ENCODE measurements around the gene COQ8B.

COQ8B gene

DNA sequence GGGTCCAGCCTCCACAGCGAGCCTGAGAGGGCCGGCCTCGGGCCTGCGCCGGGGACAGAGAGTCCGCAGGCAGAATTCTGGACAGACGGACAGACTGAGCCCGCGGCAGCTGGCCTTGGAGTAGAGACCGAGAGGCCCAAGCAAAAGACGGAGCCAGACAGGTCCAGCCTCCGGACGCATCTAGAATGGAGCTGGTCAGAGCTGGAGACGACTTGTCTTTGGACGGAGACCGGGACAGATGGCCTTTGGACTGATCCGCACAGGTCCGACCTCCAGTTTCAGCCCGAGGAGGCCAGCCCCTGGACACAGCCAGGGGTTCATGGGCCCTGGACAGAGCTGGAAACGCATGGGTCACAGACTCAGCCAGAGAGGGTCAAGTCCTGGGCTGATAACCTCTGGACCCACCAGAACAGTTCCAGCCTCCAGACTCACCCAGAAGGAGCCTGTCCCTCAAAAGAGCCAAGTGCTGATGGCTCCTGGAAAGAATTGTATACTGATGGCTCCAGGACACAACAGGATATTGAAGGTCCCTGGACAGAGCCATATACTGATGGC is 716 bp upstream of the COQ8B start:
- DNase-seq = no peak

DNA sequence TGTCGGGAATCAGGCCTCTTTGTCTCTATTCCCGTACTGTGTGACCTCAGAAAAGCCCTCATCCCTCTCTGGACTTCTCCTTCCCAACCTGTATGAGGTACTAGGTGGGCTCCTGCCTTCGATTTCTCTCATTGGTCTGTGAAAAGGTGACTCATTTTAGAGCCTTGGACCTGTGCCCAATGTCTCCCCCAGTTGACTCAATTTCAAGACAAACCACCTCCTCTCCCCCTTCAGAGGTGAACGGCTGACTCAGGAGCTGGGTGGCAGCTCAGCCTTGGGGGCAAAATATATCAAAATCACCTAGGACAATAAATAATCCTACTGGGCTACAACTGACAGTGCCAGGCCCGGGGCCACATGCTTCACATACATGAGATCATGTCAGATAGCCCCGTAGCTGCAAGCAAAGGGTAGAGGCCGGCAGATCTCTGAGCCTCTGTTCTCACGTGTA is 630 bp downstream of the COQ8B start:
- DNase-seq = peak; percentile 47

DNA sequence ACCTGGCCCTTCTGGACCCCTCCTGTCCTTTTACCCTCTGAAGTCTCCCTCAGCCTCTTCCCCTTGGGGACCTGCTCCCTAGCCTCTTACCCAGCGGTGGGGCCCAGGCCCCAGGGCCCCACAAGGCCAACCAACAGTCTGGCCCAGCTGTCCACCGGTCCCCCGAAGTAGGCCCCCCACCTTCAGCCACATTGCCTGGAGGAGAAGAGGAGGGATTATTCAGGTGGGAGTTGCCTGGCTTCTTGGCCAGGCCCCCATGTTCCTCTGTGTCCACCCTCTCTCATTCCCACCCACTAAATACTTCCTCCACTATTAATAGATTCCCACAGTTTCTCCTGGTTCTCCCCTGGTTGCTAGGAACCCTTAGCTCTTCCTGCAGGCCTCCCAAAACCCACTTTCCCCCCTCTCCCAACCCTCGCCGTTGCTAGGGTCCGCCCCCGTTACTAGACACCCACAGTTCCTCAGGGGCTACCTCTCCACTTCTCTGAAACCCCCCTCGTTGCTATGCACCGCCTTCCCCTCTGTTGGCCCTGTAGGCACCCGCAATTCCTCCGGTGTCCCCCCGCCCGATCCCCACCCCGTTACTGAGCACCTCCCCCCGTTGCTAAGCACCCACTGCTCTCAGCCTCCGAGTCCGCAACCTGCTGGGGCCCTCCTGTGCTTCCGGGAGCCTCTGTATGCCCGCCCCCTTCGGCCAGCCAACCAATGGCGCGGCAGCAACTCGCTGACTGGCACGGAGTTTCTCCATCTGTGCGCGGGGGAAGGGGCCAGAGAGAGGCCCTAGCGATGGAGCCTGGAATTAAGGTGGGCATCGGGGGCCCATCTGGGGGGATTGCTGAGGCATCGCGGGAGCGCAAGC is 2.0 kb downstream of the COQ8B start:
- peak; percentile 93 for DNase-seq

DNA sequence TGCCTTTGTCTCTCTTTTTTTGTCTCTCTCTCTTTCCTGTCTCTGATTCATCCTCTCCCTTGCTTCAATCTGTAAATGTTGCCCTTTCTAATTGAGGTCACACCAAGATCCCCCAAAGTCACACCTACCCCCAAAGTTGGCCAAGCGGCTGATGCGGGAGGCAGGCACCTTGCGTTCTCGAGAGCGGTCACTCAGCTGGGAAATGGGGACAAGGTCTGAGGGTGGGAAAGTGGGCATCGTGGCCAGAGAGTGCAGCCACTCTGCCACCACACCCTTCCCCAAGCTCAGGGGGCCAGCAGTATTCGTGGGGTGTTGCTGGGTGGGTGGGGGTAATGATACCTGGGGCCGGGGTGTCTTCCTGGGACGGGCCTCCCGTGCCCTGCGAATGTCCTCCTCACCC is 2.7 kb downstream of the COQ8B start:
- DNase-seq = no peak

DNA sequence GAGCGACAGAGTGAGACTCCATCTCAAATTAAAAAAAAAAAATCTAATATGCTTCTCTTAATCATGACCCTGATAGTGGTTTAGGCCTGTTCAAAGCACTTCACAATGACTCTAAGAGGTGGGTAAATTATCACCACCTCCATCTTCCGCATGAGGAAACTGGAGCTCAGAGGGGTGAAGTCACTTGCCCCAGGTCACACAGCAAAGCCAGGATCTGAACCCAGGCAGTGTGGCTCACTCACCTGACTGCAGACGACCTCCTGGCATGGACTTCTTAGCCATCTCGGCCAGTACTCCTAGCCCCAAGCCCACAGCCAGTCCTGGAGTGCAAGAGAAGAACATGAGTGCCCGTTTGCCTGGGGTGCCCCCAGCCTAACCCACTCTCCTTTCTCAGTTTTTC is 6.9 kb downstream of the COQ8B start:
- no peak for DNase-seq

DNA sequence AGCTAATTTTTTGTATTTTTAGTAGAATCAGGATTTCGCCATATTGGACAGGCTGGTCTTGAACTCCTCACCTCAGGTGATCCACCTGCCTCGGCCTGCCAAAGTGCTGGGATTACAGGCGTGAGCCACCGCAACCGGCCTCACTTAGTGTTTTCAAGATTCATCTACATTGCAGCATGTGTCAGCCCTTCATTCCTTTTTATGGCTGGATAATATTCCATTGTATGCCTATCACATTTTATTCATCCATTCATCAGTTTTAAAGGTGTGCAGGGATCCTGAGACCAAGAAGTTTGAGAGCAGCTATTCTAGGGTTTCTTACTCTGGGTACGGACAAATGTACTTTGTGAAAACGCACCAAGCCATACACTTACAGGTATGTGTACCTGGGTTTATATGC is 9.1 kb downstream of the COQ8B start:
- DNase-seq = no peak

DNA sequence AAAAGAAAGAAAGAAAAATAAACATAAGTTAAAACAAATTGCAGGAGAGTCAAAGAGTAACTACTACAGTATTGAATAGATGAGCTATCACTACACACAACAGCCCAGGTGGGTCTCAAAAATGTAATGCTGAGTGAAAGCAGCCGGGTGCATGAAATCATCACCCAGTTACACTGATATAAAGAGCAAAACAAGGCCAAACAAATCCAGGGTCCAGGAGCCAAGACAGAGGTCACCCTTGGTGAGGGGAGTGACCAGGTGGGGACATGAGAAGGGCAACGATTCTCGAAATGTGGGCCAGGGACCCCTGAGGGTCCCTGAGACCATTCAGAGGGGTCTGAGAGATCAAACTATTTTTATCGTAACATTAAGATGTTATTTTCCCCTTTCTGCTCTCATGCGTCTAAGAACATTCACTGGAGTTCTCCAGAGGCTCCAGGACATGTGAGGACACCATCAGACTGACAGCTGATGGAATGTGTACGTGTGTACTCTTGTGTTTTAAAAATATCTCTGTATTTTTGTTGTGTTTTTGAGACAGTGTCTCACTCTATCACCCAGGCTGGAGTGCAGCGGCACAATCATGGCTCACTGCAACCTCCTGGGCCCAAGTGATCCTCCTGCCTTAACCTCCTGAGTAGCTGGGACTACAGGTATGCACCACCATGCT is 10.6 kb downstream of the COQ8B start:
- no peak for DNase-seq

DNA sequence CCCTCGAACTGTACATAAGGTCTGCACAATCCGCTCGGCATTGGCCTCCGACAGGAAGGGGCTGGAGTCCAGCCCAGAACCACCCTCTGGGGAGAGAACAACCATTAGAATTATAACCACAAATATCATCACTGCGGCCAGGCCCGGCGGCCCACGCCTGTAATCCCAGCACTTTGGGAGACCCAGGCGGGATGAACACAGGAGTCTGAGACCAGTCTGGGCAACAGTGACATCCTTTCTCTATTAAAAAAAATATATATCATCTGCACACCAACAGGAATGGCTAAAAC is 11.4 kb downstream of the COQ8B start:
- no peak for DNase-seq

DNA sequence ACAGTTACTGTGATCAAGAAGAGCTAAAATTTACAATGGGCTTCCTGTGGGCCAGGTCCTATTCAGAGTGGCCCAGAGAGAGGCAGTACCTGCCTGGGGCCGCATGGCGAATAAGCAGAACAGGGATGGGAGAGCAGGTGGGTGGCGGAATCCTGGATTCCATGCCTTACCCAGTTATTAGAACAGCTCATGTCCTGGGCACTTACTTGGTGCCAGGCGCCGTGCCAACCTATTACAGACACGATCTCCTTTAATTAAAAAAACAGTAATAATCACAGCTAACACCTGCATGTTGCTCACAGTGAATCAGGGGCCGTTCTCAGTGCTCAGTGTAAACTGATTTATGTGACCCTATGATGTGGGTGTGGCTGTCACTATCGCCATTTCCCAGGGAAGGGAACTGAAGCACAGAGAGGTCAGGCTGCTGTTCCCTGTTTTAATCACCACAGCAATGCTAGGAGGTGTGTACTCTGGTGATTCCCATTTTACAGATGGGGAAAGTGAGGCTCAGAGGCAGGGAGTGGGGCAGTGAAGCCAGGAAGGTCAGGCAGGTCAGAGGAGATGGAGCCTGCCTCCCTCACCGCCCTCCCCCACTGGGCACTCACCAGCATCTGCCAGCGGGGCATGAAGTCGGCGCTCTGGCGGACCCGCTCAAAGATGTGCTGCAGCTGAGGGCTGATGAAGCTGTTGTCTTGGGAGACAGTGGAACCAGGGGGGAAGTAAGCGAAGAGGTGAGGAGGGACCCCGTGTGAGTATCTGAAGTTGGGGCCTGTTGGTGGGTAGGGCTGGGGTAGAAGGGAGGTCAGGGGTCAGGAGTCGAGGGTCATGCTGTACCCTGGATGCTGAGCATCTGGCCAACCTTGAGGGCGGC is 12.0 kb downstream of the COQ8B start:
- no peak for DNase-seq

DNA sequence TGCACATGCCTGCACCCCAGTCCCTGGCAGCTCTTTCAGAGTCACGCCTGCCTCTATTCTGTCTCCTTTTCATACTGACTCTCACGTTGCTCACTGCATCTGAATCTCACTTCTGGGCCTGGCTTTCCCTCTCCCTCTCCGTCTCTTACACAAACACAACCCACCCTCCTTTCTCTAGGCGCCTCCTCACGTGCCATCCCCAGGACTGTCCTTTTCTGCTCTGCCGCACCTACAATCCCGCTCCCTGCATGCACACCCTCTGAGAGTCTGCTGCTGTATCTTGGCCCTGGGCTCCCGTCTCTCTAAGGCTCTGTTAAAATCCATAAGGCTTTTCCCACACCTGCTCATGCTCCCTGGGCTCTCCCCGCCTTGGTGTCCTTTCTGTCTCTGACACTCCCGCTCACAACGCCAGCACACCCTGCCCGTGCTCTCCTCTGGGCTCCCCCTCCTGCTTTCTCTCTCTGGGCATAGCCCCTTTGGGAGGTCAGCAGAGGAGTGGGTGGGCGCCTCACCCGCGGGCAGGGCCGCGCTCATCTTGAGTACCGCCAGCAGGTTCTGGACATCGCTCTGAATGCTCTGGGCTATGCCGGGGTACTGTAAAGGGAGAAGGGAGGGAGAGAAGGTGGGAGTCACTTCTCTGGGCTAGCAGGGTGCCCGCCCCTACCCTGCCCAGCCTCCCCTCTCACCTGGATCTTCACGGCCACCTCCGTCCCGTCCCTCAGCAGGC is 13.5 kb downstream of the COQ8B start:
- DNase-seq = no peak

DNA sequence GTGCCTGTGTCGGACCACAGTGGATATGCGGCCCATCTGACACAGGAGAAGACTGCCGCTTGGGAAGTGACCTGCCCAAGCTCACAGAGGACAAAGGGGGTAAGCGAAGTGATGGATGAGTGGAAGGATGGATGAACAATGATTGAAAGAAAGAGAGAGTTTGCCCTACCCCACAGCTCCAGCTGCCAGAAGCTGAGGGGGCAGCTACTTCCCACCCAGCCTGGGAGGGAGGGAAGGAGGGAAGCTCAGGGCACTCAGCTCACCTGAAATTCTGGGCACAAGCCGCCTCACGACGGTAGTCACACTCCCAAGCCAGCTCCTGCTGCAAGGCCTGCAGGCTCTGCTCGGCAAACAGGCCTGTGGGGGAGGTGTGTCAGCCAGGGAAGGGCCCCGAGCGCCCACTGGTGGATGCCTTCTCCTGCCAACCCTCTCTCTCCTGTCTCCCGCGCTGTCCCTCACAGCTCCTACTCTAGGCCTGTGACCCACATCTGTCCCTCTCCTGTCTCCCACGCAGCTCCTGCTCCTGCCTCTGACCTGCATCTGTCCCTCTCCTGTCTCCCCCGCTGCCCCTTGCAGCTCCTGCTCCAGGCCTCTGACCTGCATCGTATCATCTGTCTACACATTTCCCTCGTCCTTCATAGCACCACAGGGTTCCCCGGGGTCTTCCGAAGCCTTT is 14.2 kb downstream of the COQ8B start:
- peak; percentile 86 for DNase-seq

DNA sequence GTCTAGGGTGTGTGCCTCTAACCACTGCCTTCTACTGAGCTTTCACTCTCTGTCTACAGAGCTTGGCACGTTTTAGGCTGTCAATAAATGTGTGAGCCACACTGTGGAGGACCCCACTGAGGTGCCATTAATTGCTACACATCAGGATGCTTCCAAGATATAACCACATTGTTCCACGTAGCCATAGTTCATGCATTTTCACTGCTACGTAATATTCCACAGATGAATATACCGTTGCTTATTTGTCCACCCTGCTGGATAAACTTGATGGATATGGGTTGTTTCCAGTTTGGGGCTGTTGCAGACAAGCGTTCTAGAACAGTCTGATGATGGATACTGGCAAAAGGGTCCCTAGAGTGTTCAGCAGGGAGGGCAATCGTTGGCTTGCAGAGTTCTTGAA is 14.9 kb downstream of the COQ8B start:
- DNase-seq = no peak

DNA sequence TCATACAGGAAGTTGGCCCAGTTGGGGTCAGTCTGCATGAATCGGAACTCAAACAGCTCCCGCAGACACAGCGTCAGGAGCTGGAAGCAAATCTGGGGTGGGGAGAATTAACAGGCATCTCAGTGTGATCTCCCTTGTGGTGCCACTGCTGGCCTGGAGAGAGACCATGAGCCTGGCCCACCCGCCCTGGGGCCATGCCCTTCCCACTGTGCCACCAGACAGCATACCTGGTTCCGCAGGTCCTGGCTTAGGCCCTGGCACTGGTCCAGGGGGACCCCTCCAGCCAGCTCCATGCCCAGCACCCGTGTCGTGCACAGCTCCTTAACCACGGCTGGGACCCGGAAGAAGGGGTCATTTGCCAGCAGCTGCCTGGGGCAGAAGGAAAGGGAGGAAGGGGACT is 16.6 kb downstream of the COQ8B start:
- no peak for DNase-seq

DNA sequence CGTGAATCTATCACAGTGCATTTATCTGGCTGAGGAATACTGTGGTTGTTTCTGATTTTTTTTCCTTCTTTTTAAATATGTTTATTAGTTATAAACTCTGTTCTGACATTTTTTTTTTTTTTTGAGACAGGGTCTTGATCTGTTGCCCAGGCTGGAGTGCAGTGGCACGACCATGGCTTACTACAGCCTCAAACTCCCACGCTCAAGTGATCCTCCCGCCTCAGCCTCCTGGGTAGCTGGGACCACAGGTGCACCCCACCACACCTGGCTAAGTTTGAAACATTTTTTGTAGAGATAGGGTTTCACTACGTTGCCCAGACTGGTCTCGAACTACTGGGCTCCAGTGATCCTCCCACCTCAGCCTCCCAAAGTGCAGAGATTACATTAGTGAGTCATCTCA is 19.7 kb downstream of the COQ8B start:
- no peak for DNase-seq

DNA sequence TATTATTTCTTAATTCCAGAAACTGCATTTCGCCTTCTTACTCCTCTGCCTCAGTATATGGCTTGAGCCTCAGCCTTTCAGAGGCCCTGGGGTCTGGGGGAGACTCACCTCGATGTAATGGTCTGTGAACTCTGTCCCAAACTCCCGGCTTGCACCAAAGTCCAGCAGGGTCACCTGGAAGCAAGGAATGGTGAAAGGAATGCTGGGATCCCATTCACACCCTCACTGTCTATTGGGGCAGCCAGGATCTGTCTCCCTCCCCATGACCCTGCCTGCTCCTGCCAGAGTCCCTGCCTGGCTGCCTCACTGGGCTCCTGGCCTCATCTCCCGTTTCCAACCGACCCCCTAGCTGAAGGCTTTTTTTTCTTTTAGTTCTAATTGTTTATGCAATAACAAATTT is 20.8 kb downstream of the COQ8B start:
- no peak for DNase-seq

DNA sequence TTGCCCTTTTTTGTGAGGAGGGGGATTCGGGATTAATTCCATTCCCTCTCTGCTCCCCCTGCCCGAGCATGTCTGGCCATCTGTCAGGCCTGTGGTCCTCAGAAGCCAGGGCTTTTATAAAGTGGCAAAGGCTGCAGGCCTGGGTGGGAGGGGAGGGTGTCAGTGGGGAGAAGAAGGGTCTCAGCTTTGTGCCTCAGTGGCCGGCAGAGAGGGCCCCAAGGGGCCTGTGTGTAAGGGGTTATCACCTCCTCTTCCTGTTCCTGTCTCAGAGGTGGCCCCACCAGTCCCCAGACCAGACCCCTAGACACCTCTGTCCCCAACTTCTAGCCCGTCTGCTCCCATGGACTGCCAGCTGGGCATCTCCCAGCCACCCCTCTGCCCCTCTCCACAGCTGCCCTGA is 22.8 kb downstream of the COQ8B start:
- DNase-seq = no peak

DNA sequence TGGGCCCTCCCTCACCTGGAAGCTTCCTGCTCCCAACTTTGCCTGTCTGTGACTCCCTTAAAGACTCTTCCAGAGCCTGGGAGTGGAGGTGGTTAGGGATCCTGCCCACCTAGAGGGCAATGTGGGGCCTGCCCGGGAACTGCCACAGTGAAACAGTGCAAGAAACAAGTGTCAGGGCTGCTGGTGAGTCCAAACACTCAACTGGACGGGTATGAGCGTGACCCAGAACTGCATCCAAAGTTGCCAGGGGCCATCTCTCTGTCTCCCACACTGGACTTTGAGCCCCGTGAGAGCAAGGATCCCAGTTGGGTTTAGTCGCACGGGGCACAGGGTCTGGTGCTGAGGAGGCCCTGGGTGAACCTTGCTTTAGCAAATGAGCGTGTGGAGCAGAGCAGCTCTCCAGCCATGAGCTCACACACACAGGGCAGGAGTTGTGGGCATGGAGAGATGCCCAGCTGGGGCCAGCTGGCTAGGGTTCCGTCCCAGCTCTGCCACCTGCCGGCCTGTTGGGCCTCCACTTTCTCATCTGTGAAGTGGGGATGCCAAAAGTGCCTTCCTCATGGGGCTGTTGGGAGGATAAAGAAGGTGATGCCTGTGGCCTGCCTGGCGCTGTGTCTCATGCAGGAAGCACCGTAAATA is 23.4 kb downstream of the COQ8B start:
- peak; percentile 24 for DNase-seq

DNA sequence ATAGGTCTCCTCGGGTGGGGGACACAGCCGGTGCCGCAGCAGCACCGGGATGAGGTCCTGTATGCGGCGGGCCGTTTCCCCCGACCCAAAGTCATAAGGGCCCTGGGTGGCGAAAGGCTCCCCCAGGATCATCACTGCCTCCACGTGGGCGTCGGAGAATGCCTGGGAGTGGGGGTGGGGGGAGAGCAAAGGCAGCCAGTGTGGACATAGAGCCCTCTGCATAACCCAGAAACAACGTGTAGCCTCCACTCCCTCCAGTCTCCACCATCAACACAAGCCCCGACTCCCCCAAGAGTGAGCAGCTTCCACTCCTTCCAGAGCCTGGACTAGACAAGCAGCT is 24.5 kb downstream of the COQ8B start:
- DNase-seq = peak; percentile 24

DNA sequence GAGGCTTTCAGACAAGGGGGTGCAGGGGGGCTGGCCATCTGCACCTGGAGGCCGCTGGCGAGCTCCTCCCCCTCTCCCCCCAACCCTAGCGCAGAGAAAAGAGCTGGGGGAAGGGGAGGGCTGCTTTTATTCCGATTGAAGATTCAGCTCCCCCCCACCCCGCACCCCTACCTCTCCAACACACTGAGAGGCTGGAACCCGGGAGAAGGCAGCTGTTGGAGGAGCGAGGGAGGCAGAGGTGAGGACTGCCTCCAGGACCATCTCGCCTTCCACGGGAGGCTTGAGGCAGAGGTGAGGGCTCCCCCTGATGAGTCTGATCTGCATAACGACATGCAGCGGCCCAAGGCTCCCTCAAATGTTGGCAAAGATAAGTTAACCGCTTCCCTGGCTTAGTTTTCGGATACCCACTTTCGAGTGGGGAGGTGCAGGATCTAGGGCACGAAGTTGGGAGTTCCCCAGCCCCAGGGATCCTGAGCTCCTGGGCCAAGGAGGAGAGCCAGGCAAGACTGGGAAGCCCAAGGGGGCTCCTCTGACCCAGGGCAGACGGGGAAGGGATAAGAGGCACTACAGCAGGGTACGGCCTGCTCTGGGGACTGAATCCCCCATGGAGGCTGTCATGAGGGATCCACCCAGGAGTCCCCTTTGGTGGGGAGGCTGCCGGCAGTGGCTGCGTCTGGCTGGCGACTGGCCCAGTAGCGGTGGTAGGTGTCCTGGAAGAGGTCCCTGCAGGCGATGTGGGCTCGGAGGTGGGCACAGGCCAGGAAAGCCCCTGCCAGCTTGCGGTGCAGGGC is 25.1 kb downstream of the COQ8B start:
- peak; percentile 96 for DNase-seq

DNA sequence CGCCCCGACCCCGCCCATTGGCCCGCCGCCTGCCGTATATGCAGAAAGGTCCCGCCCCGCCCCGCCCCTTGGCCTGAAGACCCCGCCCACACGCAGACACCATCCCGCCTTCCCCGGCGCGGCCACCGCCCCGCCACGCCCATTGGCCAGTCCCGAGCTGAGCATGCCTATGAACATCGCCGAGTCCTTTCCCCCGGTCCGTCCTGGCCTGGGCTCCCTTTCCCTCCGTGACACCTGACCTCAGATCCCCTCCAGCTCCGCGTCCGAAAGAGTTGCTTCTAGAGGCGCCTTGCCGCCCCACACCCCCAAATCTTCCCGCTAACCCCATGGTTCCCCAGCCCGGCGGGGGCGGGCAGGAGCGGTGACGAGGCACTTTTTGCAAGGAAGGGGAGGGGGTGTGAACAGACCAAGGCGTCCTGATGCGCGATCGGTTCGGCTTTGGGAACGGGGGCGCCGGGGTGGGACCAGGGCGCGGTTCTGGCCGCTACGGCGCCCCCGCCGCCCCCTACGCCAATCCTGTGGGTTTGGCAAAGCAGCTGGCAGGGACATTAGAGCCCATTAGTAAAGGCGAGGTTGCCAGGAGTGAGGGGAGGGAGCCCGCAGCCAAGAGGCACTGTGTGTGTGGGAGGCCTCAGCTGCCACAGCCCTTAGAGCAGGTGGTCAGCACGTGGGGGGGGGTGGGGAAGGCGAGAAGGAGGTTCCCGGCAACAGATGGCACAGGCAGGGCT is 25.8 kb downstream of the COQ8B start:
- DNase-seq = peak; percentile 87
